Measurements from ENCODE around the gene ITGB2.

Gene ITGB2

GRCh38 chr21:44920694-44921604, at the start of gene ITGB2:
Gene ITGB2 (minus strand): TSS chr21:44920899. CDS start chr21:44910782, 10,117 bp downstream.
- peak in 2 of 4 experiments; percentile 19 to 35 for DNase-seq

GRCh38 chr21:44969931-44970755, 49.4 kb upstream of the ITGB2 start:
- DNase-seq, result no peak

DNA sequence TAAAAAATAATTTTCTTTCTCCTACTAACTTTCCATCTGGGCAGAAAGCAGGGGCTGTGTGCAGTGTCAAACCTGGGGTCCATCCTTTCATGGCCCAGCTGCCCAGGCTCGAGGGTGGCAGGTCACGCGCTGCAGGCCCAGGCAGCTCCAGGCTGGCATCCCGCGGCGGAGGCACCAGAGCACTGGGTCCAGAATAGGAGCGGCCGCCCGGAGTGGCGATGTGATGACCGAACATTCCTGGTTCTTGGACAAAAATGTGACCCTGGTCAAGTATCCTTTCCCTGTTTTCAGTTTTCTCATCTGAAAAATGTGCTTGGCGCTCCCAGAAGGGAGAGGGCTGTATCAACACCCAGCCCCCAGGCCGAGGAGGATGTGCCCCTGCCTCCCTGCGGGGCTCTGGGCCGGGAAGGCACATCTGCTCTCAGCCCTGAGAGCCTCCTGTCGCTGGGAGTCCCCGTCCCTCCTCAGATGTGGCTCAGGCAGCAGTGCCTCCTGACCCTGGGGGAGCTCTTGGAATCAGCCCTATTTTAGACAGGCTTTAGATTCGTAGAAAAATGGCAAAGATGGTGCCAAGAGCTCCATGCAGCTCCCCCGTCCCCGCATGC, 48.5 kb upstream of the ITGB2 start:
- no peak for DNase-seq

- DNase-seq, result no peak
These were observed 46.7 kb upstream of the ITGB2 start for GRCh38 chr21:44967082-44968047.

DNA sequence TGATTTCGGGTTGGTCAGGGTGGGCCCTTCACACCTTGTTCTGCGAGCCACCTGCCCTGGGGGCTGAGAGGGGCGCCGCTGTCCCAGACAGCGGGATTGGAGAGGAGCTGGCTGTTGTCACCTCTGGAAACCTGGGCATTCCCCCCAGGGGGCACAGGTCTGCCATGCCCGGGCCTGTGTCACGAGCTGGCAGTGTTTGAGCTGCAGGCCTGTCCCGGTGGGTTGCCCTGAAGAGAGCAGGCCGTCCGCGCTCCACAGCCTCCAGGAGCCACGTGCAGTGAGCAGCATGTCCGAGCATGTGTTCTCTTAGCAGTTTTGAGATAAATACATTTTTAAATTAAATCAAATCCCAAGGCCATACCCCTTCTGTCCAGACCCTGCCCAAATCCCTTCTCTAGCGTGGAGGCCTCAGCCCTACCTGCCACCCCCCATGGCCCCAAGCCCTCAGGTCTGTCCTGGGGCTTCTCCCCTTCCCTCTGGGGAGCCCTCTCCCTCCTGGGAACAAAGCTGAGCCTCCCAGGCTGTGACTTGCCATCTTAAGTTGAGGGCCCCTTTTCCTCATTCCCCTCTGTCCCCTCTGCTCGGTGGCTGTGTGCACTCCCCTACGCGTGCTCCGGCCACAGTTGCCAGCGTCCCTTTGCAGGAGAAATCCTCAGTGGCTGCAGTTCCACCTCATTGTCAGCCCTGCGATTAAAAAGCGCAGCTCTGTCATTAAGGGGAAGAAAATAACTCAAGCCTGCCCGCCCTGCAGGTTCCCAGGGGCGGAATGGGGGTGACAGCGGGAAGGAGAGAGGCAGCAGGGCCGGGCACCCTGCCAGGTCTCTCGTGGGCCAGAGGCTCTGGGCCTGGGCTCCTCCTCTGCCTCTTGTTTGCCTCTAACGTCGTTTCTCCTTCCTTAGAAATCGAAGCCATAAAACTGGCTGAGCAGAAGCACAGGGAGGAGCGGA, 45.7 kb upstream of the ITGB2 start:
- DNase-seq, result no peak

GRCh38 chr21:44965251-44966022, 44.7 kb upstream of the ITGB2 start:
- no peak for DNase-seq

DNA sequence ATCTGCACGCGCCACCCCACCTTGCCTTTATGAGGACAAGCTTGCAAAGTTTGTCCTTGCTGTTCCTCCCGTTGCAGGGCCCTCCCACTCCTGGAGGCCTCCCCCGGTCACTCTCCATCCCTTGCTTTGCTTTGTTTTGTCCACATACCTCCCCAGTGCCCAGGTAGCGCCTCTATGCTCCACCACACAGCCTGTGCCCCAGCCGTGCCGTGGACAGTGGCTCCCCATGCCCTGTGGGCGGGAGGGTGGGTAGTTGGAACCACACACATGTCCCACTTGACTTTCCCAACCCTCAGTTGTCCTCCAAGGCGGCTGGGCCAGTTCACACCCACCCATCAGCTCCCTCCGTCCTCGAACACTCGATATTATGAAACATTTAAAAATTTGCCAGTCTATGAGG, 43.7 kb upstream of the ITGB2 start:
- no peak for DNase-seq

DNA sequence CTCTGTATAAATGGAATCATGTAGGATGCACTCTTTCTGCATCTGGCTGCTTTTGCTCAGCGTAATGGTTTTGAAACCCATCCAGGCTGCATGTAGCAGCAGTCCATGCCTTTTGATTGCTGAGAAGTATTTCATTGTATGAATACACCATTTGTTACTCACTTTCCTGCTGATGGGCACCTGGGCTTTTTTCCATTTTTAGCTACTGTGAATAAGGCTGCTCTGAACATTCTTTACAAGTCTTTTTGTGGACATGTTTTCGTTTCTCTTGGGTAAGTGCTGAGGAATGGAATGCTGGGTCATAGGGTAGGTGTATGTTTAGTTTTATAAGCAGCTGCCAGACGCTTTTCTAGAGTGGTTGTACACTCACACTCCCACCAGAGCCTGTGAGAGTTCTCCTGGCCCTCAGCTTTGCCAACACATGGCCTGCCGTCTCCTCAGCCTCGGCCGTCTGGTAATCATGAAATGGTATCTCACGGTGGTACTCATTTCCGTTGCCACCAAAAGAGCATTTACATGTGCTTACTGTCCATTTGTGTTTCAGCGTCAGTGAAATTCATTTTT, 41.8 kb upstream of the ITGB2 start:
- no peak for DNase-seq

DNA sequence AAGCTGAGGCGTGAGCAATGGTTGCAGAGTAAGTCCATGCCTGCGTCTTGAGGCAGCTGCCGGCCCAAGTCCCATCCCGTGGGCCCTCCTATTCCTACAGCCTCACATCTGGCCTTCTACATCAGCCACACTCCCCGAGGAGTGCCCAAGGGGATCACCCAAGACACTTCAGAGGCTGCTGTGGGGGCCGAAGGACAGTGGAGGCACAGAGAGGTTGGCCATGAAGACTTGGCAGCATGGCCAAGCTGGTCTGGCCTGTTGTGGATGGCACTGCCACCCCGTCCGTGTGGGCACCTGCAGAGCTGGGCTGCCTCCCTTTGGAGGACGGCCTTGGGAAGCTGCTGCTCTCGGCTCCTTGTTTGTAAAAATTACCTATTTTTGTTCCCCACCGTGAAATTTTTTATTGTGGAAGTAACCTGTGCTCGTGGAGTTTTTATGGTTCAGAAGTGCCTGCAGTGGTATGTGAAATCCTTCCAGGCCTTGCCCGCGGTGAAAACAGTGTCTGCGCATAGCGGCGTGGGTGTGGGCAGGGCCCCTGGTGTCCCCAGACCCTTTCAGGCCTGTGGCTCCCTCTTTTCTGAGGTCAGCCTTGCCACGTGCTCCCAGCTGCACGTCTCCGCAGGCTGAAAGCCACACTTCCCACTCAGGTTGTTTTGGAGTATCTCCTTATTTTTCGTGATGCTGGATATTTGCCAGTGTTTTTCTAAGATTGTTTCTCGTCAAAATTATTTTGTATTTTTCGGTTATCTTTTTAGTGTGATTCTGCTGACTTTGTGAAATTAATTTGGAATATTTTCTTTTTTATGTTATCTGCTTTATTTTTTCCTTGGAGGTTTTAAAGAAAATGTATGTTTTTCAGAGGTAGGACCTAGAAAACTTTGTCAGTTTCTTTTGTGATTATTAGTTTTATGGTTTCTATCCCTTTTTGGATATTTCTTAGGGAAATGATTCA, 39.7 kb upstream of the ITGB2 start:
- DNase-seq, result no peak

DNA sequence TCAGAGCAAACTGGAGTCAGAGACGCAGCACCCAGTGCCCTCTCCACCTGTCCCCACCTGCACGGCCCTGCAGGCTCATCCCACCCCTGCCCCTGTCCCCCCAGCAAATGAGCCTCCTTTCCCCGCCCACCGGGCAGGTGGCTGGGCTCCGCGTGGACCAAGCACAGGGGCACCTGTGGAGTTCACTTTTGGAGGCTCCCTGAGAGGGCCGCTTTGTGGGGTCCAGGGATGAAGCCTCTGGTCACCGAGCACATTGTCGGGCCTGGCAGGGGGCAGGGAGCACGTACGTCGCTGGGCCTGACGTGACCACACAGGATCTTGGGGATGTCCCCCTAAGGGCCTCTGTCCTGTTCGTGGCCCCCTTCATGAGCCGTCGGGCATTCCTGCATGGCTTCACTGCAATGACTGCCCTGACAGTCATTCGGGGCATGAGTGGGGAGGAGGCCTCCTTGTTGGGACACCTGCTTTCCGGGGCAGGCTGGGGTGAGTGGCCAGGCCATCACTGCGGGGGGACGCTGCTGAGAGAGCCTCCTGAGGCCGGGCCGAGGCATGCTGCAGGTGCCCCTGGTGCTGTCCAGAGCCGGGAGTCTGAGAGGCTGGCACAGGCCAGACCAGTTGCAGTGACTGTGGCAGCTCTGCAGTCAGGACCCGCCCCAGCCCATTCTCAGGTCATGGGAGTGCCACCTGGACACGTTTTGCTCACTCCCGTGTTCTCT, 38.8 kb upstream of the ITGB2 start:
- no peak for DNase-seq

DNA sequence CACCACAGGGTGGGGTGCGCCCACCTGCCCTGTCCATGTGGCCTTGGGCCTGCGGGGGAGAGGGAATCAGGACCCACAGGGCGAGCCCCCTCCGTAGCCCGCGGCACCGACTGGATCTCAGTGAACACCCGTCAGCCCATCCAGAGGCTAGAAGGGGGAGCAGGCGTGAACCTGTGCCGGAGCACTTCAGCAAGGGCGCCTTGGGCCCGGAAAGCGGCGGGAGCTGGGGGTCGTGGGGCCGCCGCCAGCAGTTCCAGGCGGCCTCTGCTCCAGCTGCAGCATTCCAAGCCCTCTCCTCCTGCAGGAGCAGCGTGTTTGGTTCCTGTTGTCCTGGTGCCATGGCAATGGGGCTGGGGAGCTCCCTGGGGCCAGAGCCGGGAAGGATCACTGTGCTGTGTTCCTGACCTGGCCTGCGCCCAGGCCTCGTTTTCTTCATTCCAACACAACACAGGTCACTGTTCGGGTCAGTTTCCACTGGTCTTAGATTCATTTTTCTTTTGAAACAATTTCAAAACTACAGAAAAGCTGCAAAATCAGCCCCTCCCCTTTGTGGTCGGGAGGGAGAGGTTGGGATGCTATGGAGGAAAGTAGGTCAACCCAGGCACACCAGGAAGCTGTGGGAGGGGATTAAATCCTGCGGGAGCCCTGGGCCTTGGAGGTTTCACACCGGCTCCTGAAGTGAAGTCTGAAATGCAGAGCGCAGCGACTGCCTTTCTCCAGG, 37.9 kb upstream of the ITGB2 start:
- no peak for DNase-seq

DNA sequence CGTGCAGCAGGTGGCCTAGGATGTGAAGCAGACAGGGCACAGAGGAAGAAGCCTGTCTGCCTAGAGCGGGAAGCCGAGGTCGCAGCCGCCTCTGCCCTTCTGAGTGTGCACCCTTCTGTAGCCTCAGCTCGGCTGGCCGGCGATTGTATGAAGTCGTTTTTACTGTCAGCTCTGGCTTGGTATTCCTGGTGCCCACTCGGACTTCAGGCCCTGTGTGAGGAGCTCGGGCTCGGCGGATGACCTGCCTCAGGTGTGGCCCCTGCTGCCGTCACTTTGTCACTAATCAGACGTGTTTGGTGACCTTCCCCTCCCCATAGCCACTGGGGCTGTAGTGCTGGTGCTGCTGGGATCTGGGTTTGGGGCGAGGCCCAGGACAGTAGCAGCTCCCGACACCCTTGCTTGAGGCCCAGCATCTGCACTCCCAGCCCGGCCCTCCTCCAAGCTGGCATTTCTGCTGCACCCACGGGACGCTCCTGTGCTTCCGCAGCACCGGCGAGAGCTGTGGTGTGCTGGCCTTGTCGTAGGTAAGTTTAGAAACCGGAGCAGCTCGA, 37.3 kb upstream of the ITGB2 start:
- no peak for DNase-seq

- no peak for DNase-seq
These were observed 36.5 kb upstream of the ITGB2 start for GRCh38 chr21:44957047-44957831.

DNA sequence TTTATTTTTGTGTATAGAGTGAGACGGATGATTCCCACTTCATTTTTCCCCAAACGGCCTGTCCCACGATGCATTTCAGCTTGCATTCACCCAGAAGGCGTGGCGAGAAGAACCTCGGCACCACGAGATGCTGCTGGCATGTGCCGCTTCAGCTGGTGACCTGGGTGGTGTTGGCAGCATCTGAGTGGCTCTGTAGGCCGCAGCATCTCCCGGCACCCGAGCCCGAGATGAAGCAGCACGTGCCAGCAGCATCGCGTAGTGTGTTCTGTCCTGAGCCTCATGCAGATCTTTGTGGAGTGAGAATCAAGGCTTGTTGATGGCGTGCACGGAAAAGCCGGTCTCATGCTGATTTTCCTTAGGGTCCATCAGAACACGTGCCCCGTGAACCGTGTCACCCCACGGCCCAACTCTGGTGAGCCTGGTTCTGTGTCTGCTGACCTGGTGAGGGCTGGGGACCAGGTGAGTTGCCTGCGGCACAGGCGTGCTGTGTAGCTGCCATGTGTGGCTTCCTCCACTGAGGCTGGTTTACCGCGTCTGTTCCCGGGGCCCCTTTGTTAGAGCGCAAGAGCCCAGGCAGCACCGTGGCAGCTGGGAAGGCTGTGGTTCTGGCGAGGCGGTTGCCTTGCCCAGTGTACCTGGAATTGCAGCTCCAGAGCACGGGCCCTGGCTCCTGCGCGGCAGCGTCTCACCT, 35.8 kb upstream of the ITGB2 start:
- DNase-seq, result no peak

DNA sequence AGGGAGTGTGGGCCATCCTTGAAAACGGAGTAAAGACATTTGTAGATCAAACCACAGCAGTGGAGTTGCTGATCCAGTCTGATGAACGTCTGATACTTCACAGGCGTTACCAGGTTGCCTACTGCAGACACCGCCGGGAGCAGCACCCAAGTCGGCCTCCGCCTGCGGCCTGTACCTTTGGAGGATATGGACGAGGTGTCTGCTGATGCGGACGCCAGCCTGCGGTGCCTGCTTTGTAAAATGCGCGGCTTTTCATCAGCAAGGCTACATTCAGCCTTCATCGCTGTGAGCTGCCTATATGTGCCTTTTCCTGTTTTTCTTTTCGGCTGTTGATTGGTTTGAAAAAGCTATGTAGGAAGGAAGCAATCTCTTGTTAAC, 35.1 kb upstream of the ITGB2 start:
- no peak for DNase-seq
